Right atrium auricular region (tissue), 2 donors: ENCODE measurements around the gene DHX58. TPM values are rescaled to one million over a fixed set of nuclear protein-coding genes. Genes with fewer than 3 reads are reported as not detected.
"Not testable (repeated sequence)": the region's sequence is repeated elsewhere in the genome, so short reads cannot be mapped to it uniquely, and the experiment has no call there.

ENCODE experiments used
- DNase-seq: peaks from one replicate; pipeline ENCODE4 v3.0.0-alpha.2; 2019; ENCODE audit warnings: low spot score
- H3K27ac ChIP-seq, 2 donors: fragments of 200-600 bp; sonication (generic); 1 replicate in 1 of 2; 2 replicates in 1 of 2; pipeline ENCODE4 v1.5.1; 2016 to 2019
- H3K27me3 ChIP-seq, 2 donors: fragments of 200-600 bp; sonication (generic); one replicate each; pipeline versions ENCODE4 v1.5.1 to v1.6.0; 2017 to 2019
- H3K36me3 ChIP-seq: fragments of 200-600 bp; sonication (generic); one replicate; pipeline ENCODE4 v1.5.1; 2016
- H3K4me1 ChIP-seq, 2 donors: fragments of 200-600 bp; sonication (generic); one replicate each; pipeline versions ENCODE4 v1.5.1 to v1.6.0; 2017 to 2019
- H3K4me3 ChIP-seq, 2 donors: fragments of 200-600 bp; sonication (generic); 1 replicate in 1 of 2; 2 replicates in 1 of 2; pipeline ENCODE4 v1.5.1; 2017 to 2019; ENCODE audit warnings: mild to moderate bottlenecking in 1 of 2, moderate library complexity in 1 of 2
- H3K9me3 ChIP-seq, 2 donors: fragments of 200-600 bp; sonication (generic); one replicate each; pipeline ENCODE4 v1.5.1; 2019
- CTCF ChIP-seq, 2 donors: fragments of 200-600 bp; sonication (generic); IDR thresholded peaks; one replicate each; pipeline ENCODE4 v1.5.1; 2019; ENCODE audit warnings: antibody characterized with exemption in 2 of 2
- total RNA-seq, 2 donors: library from RNA; depleted of rRNA; stranded (reverse); fragments of >200 nt; gene quantifications; one replicate each; pipeline ENCODE4 v1.1.0, GENCODE V29; 2016

The DHX58 gene
- total RNA-seq, 2 donors from 2014 or later = 3.5 to 4.3 TPM

GRCh38 chr17:42146911-42147607, 34.5 kb upstream of the DHX58 start:
- DNase-seq = no peak
- H3K9me3 ChIP-seq = no peaks in the 10 kb centered on the region
- peaks cover 0 to 24% of the 10 kb centered on the region in 2 donors for H3K4me1 ChIP-seq
- no peak overlapping the region for H3K4me3 ChIP-seq
- peaks cover 18% of the 10 kb centered on the region for H3K36me3 ChIP-seq
- H3K27me3 ChIP-seq = no peaks in the 10 kb centered on the region
- no peak for TF ChIP-seq CTCF (IDR thresholded peaks at IDR 0.05)
- H3K27ac ChIP-seq = no peak overlapping the region

GRCh38 chr17:42143138-42143537, 30.6 kb upstream of the DHX58 start:
- not testable (repeated sequence) for H3K4me3 ChIP-seq, H3K9me3 ChIP-seq, H3K36me3 ChIP-seq, H3K27me3 ChIP-seq, DNase-seq
- H3K4me1 ChIP-seq = peaks cover 0 to 54% of the 10 kb centered on the region in 2 donors
- H3K27ac ChIP-seq = peak overlapping the region in 1 of 2 donors; percentile 77

GRCh38 chr17:42142371-42142896, 29.9 kb upstream of the DHX58 start:
- H3K27me3 ChIP-seq = no peaks in the 10 kb centered on the region
- H3K27ac ChIP-seq = peak overlapping the region in 1 of 2 donors; percentile 77
- no peaks in the 10 kb centered on the region for H3K9me3 ChIP-seq
- DNase-seq = no peak
- H3K4me1 ChIP-seq = peaks cover 0 to 59% of the 10 kb centered on the region in 2 donors
- TF ChIP-seq CTCF (IDR thresholded peaks at IDR 0.05) = no peak
- no peaks in the 10 kb centered on the region for H3K36me3 ChIP-seq
- no peak overlapping the region for H3K4me3 ChIP-seq

DNA sequence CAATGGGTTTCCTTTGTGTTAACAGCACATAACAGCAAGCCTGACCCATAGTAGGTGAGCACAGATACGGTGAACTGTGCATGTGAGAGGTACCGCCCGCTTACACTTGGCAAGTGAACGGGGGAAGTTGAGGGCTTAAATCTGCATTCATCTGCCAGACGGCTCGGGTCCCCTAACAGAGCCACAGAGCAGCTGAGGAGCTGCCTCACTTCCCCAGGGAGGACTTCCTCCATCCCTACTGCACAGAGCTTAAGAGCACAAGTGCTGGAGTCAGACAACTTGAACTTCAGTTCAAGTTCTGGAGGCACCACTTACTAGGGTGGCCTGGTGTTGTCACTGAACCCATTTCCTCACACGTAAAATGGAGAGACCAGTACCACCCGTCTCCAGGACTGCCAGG, 28.9 kb upstream of the DHX58 start:
- TF ChIP-seq CTCF (IDR thresholded peaks at IDR 0.05) = no peak
- no peaks in the 10 kb centered on the region for H3K27me3 ChIP-seq
- DNase-seq = no peak
- H3K9me3 ChIP-seq = no peaks in the 10 kb centered on the region
- no peaks in the 10 kb centered on the region for H3K36me3 ChIP-seq
- peak overlapping the region; percentile 3 to 77 for H3K27ac ChIP-seq
- H3K4me3 ChIP-seq = no peak overlapping the region
- peaks cover 0 to 67% of the 10 kb centered on the region in 2 donors for H3K4me1 ChIP-seq

DNA sequence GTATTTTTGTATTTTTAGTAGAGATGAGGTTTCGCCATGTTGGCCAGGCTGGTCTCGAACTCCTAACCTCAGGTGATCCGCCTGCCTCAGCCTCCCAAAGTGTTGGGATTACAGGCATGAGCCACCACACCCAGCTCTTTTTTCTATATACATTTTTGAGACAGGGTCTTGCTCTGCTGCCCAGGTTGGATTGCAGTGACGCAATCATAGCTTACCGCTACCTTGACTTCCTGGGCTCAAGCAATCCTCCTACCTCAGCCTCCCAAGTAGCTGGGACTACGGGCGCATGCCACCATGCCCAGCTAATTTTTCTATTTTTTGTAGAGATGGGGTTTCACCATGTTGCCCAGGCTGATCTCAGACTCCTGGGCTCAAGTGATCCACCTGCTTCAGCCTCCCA, 28.2 kb upstream of the DHX58 start:
- peak overlapping the region in 1 of 2 donors; percentile 77 for H3K27ac ChIP-seq
- not testable (repeated sequence) for H3K27me3 ChIP-seq, DNase-seq, H3K4me3 ChIP-seq, H3K9me3 ChIP-seq, H3K36me3 ChIP-seq
- peaks cover 0 to 74% of the 10 kb centered on the region in 2 donors for H3K4me1 ChIP-seq

- H3K4me1 ChIP-seq = peaks cover 0 to 92% of the 10 kb centered on the region in 2 donors
- no peak for TF ChIP-seq CTCF (IDR thresholded peaks at IDR 0.05)
- no peaks in the 10 kb centered on the region for H3K36me3 ChIP-seq
- H3K27ac ChIP-seq = peak overlapping the region in 1 of 2 donors; percentile 77
- H3K27me3 ChIP-seq = no peaks in the 10 kb centered on the region
- no peak for DNase-seq
- H3K9me3 ChIP-seq = no peaks in the 10 kb centered on the region
- H3K4me3 ChIP-seq = no peak overlapping the region
Observed at GRCh38 chr17:42138749-42139492, 26.4 kb upstream of the DHX58 start.
